Measurements from ENCODE around the gene DDT.
"Not testable (repeated sequence)": the region's sequence is repeated elsewhere in the genome, so short reads cannot be mapped to it uniquely, and the experiment has no call there.

The DDT gene

DNA sequence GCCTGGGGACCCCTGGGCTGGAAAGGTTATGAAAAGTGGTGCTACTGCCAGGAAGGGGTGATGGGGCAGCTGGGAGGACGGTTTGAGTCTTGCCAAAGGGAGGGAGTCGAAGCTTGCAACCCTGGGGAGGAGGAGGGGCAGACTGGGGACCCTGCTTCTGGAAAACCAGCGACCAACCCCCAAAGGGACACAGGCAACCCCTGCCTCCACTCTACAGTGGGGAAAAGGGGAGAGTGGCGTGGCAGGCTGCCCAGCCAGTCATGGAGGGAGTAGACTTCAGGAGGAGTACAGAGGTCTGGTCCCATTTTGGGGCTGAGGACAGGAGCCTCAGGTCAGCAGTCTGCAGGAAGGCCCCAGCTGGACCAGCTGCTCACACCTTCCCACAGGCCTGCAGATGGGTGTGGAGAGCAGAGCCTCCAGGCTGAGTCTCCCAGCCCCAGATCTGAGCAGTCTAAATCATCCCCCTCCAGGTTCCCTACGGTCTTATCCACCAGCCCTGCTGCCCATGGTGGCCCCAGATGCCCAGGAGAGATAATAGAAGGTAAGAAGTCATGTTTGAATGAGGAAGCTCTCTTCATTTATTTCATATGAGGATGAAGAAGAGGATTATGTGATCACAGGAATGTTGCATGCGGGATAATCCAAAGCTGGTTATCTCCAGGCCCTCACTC is 3.3 kb downstream of the DDT start:
- no peak overlapping the region for H3K27ac Mint-ChIP-seq
- H3K4me3 Mint-ChIP-seq, result peak overlapping the region; percentile 51 to 75 (median 68)
- no peaks in the 10 kb centered on the region for H3K27me3 Mint-ChIP-seq (ENCODE audit: low read depth)
- peaks cover 25% of the 10 kb centered on the region for H3K36me3 Mint-ChIP-seq (ENCODE audit: low read depth)
- H3K9me3 Mint-ChIP-seq, result no peaks in the 10 kb centered on the region
- TF ChIP-seq, protein P1, sequence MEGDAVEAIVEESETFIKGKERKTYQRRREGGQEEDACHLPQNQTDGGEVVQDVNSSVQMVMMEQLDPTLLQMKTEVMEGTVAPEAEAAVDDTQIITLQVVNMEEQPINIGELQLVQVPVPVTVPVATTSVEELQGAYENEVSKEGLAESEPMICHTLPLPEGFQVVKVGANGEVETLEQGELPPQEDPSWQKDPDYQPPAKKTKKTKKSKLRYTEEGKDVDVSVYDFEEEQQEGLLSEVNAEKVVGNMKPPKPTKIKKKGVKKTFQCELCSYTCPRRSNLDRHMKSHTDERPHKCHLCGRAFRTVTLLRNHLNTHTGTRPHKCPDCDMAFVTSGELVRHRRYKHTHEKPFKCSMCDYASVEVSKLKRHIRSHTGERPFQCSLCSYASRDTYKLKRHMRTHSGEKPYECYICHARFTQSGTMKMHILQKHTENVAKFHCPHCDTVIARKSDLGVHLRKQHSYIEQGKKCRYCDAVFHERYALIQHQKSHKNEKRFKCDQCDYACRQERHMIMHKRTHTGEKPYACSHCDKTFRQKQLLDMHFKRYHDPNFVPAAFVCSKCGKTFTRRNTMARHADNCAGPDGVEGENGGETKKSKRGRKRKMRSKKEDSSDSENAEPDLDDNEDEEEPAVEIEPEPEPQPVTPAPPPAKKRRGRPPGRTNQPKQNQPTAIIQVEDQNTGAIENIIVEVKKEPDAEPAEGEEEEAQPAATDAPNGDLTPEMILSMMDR (IDR thresholded peaks at IDR 0.05; ENCODE audit: unreplicated experiment in 3 of 3), result no peak
- H3K4me1 Mint-ChIP-seq, result no peaks in the 10 kb centered on the region

DNA sequence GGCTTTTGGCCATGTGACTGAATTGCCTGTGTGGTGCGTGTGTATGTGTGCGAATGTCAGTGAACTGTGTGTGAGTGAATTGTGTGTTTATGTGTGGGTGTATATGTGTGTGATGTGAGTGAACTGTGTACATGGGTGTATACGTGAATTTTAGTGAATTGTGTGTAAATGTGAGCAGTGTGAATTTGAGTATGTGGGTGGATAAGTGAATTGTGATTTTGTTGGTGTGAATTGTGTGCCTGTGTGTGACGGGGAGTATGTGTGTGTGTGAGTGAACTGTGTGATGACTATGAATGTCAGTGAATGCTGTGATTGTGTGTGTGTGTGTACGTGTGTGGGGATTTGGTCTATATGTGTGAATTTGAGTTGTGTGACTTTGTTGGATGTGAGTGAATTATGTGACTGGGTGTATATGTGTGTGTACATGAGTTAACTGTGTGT is 4.0 kb downstream of the DDT start:
- TF ChIP-seq, protein P1 (IDR thresholded peaks at IDR 0.05; ENCODE audit: unreplicated experiment in 3 of 3), result no peak
- Mint-ChIP-seq H3K27me3 (ENCODE audit: low read depth) (no peaks in the 10 kb centered on the region), H3K4me1 (no peaks in the 10 kb centered on the region), H3K36me3 (ENCODE audit: low read depth) (peaks cover 25% of the 10 kb centered on the region), H3K9me3 (no peaks in the 10 kb centered on the region), H3K27ac (no peak overlapping the region), H3K4me3 (peak overlapping the region; percentile 20 to 75 (median 57))

DNA sequence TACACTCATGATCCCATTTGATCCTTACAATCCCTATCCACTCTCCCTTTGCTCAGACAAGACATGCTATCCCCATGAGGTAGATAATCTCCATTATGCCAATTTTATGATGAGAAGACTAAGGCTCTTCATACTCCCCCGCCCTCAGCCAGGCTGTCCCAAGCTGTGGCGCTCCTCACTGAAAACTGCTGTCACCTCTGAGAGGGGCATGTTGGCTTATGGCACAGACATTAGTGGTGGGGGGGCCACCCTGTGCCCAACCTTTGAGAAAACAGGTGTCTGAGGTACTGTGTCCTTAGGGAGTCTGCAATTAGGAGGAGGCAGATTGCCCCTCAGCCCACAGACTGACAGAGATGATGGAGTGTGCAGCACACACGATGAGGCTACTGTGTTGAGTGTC is 5.2 kb downstream of the DDT start:
- H3K27me3 Mint-ChIP-seq (ENCODE audit: low read depth), result no peaks in the 10 kb centered on the region

DNA sequence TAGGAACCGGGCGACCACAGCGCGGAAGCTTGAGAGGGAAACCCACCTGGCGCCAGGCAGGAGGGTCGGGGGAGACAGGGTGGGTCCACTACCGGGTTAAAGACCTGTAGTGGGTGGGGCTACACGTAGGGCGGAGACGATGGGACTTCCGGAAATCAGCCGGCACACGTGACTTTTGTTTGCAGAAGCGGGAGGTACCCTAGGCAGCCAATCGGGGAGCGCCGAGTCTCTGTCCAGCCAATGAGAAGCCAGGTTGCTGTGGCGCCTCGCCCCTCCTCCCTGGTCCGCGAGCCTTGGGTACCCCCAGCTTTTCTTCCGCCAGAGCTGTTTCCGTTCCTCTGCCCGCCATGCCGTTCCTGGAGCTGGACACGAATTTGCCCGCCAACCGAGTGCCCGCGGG is 7.7 kb downstream of the DDT start, which contains the start of gene DDTL:
TSS of gene DDTL (plus strand) at position 321 of the 400 bp plus-strand sequence. CDS start at position 348, 27 bp downstream.
- peaks cover 25% of the 10 kb centered on the region for H3K36me3 Mint-ChIP-seq (ENCODE audit: low read depth)
- not testable (repeated sequence) for H3K27me3 Mint-ChIP-seq (ENCODE audit: low read depth); H3K4me3 Mint-ChIP-seq; H3K27ac Mint-ChIP-seq; H3K4me1 Mint-ChIP-seq; H3K9me3 Mint-ChIP-seq

More for the DNA sequence above, 5.2 kb downstream of the DDT start:
- Mint-ChIP-seq H3K4me1 (no peaks in the 10 kb centered on the region), H3K4me3 (no peak overlapping the region), H3K9me3 (no peaks in the 10 kb centered on the region), H3K27ac (no peak overlapping the region), H3K36me3 (ENCODE audit: low read depth) (peaks cover 25% of the 10 kb centered on the region)
- TF ChIP-seq, protein P1 (IDR thresholded peaks at IDR 0.05; ENCODE audit: unreplicated experiment in 3 of 3), result no peak

DNA sequence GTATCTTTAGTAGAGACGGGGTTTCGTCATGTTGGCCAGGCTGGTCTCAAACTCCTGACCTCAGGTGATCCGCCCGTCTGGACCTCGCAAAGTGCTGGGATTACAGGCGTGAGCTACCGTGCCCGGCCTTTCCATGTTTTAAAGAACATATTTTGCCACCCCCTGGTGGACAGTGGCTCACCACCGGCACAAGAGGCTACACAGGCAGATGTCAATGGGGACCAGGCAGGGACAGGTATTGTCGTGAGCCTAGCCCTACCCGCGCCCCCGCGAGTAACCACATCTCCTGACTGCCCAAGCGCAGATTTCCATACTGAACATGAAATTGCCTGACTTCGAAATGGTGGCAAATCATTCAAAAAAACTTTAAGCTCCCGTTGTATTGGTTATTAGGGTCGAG is 8.1 kb downstream of the DDT start:
- H3K27me3 Mint-ChIP-seq (ENCODE audit: low read depth); H3K4me1 Mint-ChIP-seq; H3K27ac Mint-ChIP-seq; H3K4me3 Mint-ChIP-seq; H3K9me3 Mint-ChIP-seq: not testable (repeated sequence)
- peaks cover 20% of the 10 kb centered on the region for H3K36me3 Mint-ChIP-seq (ENCODE audit: low read depth)

DNA sequence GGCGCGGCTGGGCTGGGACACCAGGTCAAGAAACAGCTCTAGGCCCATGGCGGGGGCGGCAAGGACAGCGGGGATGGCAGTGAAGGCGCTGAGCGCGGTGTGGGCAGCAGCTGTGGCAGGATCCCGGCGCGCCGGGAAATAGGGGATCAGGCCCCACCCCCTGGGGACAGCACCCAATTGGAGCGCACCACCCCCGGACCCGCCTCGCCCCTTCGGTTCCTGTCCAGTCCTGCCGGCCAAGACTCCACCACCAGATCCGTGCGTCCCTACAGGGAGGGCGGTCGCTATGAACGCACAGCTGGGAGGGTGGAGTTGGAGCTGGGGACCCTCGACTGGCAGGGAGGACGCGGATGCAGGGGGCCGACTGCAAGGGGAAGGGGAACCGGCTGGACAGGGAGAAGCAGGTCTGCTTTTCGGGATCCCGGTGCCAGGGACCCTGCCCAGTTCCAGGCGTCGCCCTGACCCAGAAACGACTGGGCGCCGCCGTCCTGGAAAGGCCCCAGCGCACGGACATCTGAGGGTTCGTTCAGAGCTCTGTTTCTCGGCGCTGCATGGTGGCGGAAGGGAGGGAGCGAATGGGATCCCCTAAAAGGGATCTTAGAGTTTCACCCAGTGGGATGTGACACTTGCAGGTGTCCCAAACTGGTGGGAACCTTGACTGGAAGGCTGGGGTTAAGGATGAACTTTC is 13.0 kb downstream of the DDT start, which contains the start of gene GSTT2B:
TSS of gene GSTT2B (minus strand) at position 112 of the 688 bp plus-strand sequence. CDS start at position 48, 64 bp downstream.
- H3K27me3 Mint-ChIP-seq (ENCODE audit: low read depth); H3K27ac Mint-ChIP-seq; H3K9me3 Mint-ChIP-seq; H3K4me1 Mint-ChIP-seq; H3K4me3 Mint-ChIP-seq; H3K36me3 Mint-ChIP-seq (ENCODE audit: low read depth): not testable (repeated sequence)

DNA sequence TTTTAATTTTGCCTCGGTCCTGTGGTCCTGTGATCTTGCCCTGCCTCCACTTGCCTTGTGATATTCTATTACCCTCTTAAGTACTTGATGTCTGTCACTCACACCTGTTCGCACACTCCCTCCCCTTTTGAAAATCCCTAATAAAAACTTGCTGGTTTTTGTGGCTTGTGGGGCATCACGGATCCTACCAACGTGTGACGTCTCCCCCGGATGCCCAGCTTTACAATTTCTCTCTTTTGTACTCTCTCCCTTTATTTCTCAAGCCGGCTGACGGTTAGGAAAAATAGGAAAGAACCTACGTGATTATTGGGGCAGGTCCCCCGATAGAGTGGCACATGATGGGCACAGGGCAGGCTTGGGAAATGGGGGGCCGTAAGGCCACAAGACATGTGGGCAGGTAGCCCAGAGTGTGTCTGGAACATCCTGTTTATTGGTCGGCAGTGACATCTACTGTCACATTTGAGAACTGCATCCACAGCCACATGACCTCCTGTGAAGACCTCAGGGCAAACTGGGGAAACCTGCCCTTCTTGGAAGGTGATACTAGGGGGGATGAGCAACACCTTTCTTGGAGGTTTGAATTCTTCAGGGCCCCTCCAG is 17.8 kb downstream of the DDT start:
- H3K9me3 Mint-ChIP-seq; H3K36me3 Mint-ChIP-seq (ENCODE audit: low read depth); H3K4me1 Mint-ChIP-seq; H3K27me3 Mint-ChIP-seq (ENCODE audit: low read depth): not testable (repeated sequence)
- H3K4me3 Mint-ChIP-seq, result peak overlapping the region in 2 of 3 experiments; percentile 60 to 61
- TF ChIP-seq, protein P1 (IDR thresholded peaks at IDR 0.05; ENCODE audit: unreplicated experiment in 3 of 3), result peak; percentile 78 to 82 (median 80)
- peak overlapping the region in 2 of 3 experiments; percentile 11 to 43 for H3K27ac Mint-ChIP-seq

DNA sequence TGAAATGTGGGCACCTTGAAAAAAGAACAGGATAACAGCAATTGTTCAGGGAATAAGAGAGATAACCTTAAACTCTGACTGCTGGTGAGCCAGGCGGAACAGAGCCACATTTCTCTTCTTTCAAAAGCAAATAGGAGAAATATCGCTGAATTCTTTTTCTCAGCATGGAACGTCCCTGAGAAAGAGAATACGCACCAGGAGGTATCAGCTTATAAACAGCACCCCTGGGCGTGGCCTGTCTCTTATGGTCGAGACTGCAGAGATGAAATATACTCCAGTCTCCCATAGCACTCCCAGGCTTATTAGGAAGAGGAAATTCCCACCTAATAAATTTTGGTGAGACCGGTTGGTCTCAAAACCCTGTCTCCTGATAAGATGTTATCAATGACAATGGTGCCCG is 18.4 kb downstream of the DDT start:
- not testable (repeated sequence) for H3K27me3 Mint-ChIP-seq (ENCODE audit: low read depth); H3K4me3 Mint-ChIP-seq; H3K4me1 Mint-ChIP-seq; H3K36me3 Mint-ChIP-seq (ENCODE audit: low read depth); H3K9me3 Mint-ChIP-seq; H3K27ac Mint-ChIP-seq

DNA sequence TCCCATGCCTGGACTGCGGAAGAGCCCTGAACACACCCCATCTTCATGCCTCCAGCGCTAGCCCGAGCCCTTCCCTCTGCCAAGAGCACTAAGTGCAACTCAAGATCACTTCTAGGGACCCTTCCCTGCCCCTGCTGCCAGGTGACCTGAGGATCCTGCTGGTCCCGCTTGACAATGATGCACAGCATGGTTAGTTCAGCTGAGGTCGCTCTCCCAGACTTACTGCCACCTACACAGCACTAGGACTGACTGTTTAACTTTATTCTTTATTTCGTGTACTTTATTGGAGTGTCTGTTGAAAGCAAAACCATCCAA is 19.3 kb downstream of the DDT start:
- not testable (repeated sequence) for H3K36me3 Mint-ChIP-seq (ENCODE audit: low read depth); H3K4me3 Mint-ChIP-seq; H3K9me3 Mint-ChIP-seq; H3K4me1 Mint-ChIP-seq; H3K27me3 Mint-ChIP-seq (ENCODE audit: low read depth); H3K27ac Mint-ChIP-seq

DNA sequence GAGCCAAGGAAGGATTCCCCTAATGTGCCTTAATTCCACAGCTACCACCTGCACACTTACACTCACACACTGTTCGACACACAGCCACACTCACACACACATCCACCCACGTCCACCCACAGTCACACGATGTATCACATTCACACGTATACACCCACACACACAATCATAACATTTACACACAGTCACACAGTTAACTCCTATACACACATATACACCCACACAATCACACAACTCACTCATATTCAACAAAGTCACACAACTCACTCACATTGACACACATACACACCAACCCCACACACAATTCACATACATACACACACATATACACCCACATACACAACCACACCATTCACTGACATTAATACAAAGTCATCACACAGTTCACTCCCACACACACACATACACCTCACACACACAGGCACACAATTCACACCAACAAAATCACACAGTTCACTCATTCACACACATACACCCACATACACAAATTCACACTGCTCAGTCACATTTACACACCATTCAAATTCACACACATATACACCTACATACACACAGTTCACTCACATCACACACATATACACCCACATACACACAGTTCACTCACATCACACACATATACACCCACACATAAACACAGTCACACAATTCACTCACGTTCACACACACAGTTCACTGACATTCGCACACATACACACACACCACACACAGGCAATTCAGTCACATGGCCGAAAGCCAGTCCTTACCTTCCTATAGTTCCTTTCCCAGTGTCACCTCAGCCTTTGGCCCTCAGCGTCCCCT is 19.8 kb downstream of the DDT start:
- H3K4me3 Mint-ChIP-seq, result not testable (repeated sequence)

More for the DNA sequence above, 19.8 kb downstream of the DDT start:
- H3K9me3 Mint-ChIP-seq; H3K4me1 Mint-ChIP-seq; H3K36me3 Mint-ChIP-seq (ENCODE audit: low read depth); H3K27ac Mint-ChIP-seq; H3K27me3 Mint-ChIP-seq (ENCODE audit: low read depth): not testable (repeated sequence)

Measured in nephron (organoid).